ENCODE data around the gene ODF2.

Gene ODF2

GRCh38 chr9:128540634-128541360 lies 85.0 kb downstream of the ODF2 start:
- DNase-seq: no peak

GRCh38 chr9:128546504-128546903 lies 90.7 kb downstream of the ODF2 start:
- no peak for DNase-seq

- no peak for DNase-seq
Observed at GRCh38 chr9:128548876-128549275, 93.1 kb downstream of the ODF2 start.

GRCh38 chr9:128550226-128550625 lies 94.4 kb downstream of the ODF2 start:
- peak; percentile 49 for DNase-seq

Measured in activated CD4-positive, alpha-beta T cell treated with anti-CD3 and anti-CD28 coated beads, Interleukin-2, amount 50 U/mL, for 16 hours (primary cell).